Measurements from ENCODE around the gene FGFR4.
"Not testable (repeated sequence)": the region's sequence is repeated elsewhere in the genome, so short reads cannot be mapped to it uniquely, and the experiment has no call there.

DNA sequence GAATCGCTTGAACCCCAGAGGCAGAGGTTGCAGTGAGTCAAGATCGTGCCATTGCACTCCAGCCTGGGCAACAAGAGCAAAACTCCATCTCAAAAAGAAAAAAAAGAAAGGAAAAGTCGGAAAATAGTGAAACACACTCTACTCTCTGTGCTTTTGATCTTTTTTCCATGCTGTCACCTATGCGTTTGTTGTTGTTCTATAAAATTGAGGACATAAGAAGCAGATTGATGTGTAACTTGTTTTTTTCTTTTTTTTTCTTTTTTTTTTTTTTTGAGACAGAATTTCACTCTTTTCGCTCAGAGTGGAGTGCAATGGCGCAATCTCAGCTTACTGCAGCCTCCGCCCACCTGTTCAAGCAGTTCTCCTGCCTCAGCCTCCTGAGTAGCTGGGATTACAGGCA is 38.2 kb upstream of the FGFR4 start:
- TF ChIP-seq, protein P1, sequence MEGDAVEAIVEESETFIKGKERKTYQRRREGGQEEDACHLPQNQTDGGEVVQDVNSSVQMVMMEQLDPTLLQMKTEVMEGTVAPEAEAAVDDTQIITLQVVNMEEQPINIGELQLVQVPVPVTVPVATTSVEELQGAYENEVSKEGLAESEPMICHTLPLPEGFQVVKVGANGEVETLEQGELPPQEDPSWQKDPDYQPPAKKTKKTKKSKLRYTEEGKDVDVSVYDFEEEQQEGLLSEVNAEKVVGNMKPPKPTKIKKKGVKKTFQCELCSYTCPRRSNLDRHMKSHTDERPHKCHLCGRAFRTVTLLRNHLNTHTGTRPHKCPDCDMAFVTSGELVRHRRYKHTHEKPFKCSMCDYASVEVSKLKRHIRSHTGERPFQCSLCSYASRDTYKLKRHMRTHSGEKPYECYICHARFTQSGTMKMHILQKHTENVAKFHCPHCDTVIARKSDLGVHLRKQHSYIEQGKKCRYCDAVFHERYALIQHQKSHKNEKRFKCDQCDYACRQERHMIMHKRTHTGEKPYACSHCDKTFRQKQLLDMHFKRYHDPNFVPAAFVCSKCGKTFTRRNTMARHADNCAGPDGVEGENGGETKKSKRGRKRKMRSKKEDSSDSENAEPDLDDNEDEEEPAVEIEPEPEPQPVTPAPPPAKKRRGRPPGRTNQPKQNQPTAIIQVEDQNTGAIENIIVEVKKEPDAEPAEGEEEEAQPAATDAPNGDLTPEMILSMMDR (IDR thresholded peaks at IDR 0.05), result not testable (repeated sequence)
- not testable (repeated sequence) for TF ChIP-seq POLR2AphosphoS5 (IDR thresholded peaks at IDR 0.05)

Data from transverse colon (tissue), 4 donors.